K562 (cell line): Measurements from ENCODE around the gene ZNF195. TPM values are rescaled to one million over a fixed set of nuclear protein-coding genes. Genes with fewer than 3 reads are reported as not detected.

Experiments used
- ATF7 ChIP-seq: fragments of 450-650 bp; IDR thresholded peaks from 2 replicates; pipeline ENCODE4 v1.7.1; 2014; ENCODE audit warnings: mild to moderate bottlenecking, moderate library complexity
- ERF ChIP-seq: fragments of 450-650 bp; formaldehyde crosslinking; IDR thresholded peaks from 2 replicates; pipeline ENCODE4 v1.4.0; 2020; ENCODE audit warnings: mild to moderate bottlenecking, mixed read lengths
- KLF1 ChIP-seq: fragments of 450-650 bp; IDR thresholded peaks from 2 replicates; pipeline ENCODE4 v1.6.1; 2016; ENCODE audit warnings: missing genetic modification characterization, missing compliant biosample characterization
- RHOXF2B ChIP-seq: fragments of 250-450 bp; sonication (Bioruptor Pico); conservative IDR thresholded peaks from 2 replicates; pipeline ENCODE4 v1.5.1; 2021
- SOX6 ChIP-seq: fragments of 450-650 bp; IDR thresholded peaks from 2 replicates; pipeline ENCODE4 v1.6.1; 2014; ENCODE audit warnings: mild to moderate bottlenecking
- ZNF134 ChIP-seq: fragments of 250-450 bp; sonication (Bioruptor Pico); conservative IDR thresholded peaks from 2 replicates; pipeline ENCODE4 v1.4.0; 2020
- ZNF146 ChIP-seq: IDR thresholded peaks from one replicate; pipeline ENCODE4 v1.6.1; 2018; ENCODE audit warnings: missing compliant biosample characterization; ENCODE audit not compliant: unreplicated experiment
- ZNF561 ChIP-seq: fragments of 450-650 bp; formaldehyde crosslinking; conservative IDR thresholded peaks from 2 replicates; pipeline ENCODE4 v1.4.0; 2020; ENCODE audit warnings: mild to moderate bottlenecking, moderate library complexity
- polyA plus RNA-seq, 8 experiments: library from polyadenylated mRNA; depleted of rRNA in 4 of 8; stranded (reverse) in 5 of 8; unstranded in 3 of 8; fragments of >200 nt; fragmentation: Nextera tagmentation in 2 of 8; fragmentation: Illumina TruSeq in 1 of 8; extraction: Ambion mirVana in 2 of 8; extraction: Trizol in 1 of 8; gene quantifications; 2 replicates each; pipeline versions ENCODE4 v1.2.1 to v1.2.3, GENCODE V29; 2011 to 2014; ENCODE audit warnings: inconsistent platforms in 1 of 8, missing spikeins in 1 of 8
- total RNA-seq, 7 experiments: library from RNA; depleted of rRNA in 6 of 7; stranded (reverse); fragments of >200 nt in 6 of 7; fragmentation: Illumina TruSeq in 2 of 7; extraction: Trizol in 2 of 7; gene quantifications; 2 replicates each; pipeline versions ENCODE4 v1.2.1 to v1.2.3, GENCODE V29; 2011 to 2021; ENCODE audit warnings: low replicate concordance in 1 of 7
- TF ChIP-seq, protein P1 (sequence below): fragments of 450-650 bp; formaldehyde crosslinking; IDR thresholded peaks from 2 replicates; pipeline ENCODE4 v1.4.0; 2022; ENCODE audit warnings: mild to moderate bottlenecking, moderate library complexity
- TF ChIP-seq, protein P2 (sequence below): fragments of 200-600 bp; sonication (generic); IDR thresholded peaks from one replicate; pipeline ENCODE4 v1.6.1; 2012; ENCODE audit warnings: mild to moderate bottlenecking, low read depth, low read length, inconsistent platforms
- TF ChIP-seq, protein P3 (sequence below), 3 experiments: IDR thresholded peaks in 2 of 3; conservative IDR thresholded peaks in 1 of 3; 2 replicates each; pipeline ENCODE4 v1.5.1; 2011 to 2012; ENCODE audit warnings: low read length in 3 of 3, mild to moderate bottlenecking in 3 of 3, control low read depth in 2 of 3, improper control_type of control experiment in 1 of 3, inconsistent platforms in 1 of 3, low read depth in 1 of 3, mixed read lengths in 1 of 3, moderate library complexity in 1 of 3; ENCODE audit not compliant: insufficient read depth in 2 of 3
- TF ChIP-seq, protein P4 (sequence below): fragments of 250-450 bp; sonication (Bioruptor Pico); IDR thresholded peaks from 2 replicates; pipeline ENCODE4 v1.4.0; 2020; ENCODE audit warnings: borderline replicate concordance

The ZNF195 gene
- total and polyA plus RNA-seq, 9 of the 15 experiments (the other 6 are each of a cell fraction or from before 2014, with no cell fraction given) = 42.1 to 75.5 (median 60.4) TPM

DNA sequence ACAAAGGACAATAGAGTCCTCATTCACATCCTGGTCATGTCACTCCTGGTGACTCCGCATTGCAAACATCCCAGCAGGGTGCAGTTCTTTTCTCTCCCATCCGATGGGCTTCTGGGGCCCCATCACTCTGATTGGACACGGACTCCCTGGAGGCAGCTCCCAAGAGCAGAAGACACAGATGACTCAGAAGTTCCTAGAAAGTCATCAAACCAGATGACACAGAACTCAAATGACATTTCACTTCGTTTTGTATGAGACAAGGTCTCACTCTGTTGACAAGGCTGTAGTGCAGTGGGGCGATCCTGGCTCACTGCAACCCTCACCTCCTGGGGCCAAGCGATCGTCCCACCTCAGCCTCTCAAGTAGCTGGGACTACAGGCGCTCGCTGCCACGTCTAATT, 33.2 kb downstream of the ZNF195 start (continued):
- TF ChIP-seq, protein P1, sequence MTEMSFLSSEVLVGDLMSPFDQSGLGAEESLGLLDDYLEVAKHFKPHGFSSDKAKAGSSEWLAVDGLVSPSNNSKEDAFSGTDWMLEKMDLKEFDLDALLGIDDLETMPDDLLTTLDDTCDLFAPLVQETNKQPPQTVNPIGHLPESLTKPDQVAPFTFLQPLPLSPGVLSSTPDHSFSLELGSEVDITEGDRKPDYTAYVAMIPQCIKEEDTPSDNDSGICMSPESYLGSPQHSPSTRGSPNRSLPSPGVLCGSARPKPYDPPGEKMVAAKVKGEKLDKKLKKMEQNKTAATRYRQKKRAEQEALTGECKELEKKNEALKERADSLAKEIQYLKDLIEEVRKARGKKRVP = no peak
- TF ChIP-seq, protein P2, sequence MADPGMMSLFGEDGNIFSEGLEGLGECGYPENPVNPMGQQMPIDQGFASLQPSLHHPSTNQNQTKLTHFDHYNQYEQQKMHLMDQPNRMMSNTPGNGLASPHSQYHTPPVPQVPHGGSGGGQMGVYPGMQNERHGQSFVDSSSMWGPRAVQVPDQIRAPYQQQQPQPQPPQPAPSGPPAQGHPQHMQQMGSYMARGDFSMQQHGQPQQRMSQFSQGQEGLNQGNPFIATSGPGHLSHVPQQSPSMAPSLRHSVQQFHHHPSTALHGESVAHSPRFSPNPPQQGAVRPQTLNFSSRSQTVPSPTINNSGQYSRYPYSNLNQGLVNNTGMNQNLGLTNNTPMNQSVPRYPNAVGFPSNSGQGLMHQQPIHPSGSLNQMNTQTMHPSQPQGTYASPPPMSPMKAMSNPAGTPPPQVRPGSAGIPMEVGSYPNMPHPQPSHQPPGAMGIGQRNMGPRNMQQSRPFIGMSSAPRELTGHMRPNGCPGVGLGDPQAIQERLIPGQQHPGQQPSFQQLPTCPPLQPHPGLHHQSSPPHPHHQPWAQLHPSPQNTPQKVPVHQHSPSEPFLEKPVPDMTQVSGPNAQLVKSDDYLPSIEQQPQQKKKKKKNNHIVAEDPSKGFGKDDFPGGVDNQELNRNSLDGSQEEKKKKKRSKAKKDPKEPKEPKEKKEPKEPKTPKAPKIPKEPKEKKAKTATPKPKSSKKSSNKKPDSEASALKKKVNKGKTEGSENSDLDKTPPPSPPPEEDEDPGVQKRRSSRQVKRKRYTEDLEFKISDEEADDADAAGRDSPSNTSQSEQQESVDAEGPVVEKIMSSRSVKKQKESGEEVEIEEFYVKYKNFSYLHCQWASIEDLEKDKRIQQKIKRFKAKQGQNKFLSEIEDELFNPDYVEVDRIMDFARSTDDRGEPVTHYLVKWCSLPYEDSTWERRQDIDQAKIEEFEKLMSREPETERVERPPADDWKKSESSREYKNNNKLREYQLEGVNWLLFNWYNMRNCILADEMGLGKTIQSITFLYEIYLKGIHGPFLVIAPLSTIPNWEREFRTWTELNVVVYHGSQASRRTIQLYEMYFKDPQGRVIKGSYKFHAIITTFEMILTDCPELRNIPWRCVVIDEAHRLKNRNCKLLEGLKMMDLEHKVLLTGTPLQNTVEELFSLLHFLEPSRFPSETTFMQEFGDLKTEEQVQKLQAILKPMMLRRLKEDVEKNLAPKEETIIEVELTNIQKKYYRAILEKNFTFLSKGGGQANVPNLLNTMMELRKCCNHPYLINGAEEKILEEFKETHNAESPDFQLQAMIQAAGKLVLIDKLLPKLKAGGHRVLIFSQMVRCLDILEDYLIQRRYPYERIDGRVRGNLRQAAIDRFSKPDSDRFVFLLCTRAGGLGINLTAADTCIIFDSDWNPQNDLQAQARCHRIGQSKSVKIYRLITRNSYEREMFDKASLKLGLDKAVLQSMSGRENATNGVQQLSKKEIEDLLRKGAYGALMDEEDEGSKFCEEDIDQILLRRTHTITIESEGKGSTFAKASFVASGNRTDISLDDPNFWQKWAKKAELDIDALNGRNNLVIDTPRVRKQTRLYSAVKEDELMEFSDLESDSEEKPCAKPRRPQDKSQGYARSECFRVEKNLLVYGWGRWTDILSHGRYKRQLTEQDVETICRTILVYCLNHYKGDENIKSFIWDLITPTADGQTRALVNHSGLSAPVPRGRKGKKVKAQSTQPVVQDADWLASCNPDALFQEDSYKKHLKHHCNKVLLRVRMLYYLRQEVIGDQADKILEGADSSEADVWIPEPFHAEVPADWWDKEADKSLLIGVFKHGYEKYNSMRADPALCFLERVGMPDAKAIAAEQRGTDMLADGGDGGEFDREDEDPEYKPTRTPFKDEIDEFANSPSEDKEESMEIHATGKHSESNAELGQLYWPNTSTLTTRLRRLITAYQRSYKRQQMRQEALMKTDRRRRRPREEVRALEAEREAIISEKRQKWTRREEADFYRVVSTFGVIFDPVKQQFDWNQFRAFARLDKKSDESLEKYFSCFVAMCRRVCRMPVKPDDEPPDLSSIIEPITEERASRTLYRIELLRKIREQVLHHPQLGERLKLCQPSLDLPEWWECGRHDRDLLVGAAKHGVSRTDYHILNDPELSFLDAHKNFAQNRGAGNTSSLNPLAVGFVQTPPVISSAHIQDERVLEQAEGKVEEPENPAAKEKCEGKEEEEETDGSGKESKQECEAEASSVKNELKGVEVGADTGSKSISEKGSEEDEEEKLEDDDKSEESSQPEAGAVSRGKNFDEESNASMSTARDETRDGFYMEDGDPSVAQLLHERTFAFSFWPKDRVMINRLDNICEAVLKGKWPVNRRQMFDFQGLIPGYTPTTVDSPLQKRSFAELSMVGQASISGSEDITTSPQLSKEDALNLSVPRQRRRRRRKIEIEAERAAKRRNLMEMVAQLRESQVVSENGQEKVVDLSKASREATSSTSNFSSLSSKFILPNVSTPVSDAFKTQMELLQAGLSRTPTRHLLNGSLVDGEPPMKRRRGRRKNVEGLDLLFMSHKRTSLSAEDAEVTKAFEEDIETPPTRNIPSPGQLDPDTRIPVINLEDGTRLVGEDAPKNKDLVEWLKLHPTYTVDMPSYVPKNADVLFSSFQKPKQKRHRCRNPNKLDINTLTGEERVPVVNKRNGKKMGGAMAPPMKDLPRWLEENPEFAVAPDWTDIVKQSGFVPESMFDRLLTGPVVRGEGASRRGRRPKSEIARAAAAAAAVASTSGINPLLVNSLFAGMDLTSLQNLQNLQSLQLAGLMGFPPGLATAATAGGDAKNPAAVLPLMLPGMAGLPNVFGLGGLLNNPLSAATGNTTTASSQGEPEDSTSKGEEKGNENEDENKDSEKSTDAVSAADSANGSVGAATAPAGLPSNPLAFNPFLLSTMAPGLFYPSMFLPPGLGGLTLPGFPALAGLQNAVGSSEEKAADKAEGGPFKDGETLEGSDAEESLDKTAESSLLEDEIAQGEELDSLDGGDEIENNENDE = no peak
- TF ChIP-seq, protein P3, sequence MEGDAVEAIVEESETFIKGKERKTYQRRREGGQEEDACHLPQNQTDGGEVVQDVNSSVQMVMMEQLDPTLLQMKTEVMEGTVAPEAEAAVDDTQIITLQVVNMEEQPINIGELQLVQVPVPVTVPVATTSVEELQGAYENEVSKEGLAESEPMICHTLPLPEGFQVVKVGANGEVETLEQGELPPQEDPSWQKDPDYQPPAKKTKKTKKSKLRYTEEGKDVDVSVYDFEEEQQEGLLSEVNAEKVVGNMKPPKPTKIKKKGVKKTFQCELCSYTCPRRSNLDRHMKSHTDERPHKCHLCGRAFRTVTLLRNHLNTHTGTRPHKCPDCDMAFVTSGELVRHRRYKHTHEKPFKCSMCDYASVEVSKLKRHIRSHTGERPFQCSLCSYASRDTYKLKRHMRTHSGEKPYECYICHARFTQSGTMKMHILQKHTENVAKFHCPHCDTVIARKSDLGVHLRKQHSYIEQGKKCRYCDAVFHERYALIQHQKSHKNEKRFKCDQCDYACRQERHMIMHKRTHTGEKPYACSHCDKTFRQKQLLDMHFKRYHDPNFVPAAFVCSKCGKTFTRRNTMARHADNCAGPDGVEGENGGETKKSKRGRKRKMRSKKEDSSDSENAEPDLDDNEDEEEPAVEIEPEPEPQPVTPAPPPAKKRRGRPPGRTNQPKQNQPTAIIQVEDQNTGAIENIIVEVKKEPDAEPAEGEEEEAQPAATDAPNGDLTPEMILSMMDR (IDR thresholded peaks at IDR 0.05 in 2 of 3, conservative IDR thresholded peaks at IDR 0.05 in 1 of 3; ENCODE audit: insufficient read depth in 2 of 3, low read depth in 1 of 3, low read length in 3 of 3) = no peak
- TF ChIP-seq ZNF134 (CRISPR knock-in tag) (no peak), ZNF146 (CRISPR knock-in tag) (no peak), KLF1 (tag) (no peak), ZNF561 (CRISPR knock-in tag) (no peak), RHOXF2B (CRISPR knock-in tag) (no peak), ERF (CRISPR knock-in tag) (no peak), ATF7 (peak; percentile 69), SOX6 (peak; percentile 62)
- TF ChIP-seq, protein P4, sequence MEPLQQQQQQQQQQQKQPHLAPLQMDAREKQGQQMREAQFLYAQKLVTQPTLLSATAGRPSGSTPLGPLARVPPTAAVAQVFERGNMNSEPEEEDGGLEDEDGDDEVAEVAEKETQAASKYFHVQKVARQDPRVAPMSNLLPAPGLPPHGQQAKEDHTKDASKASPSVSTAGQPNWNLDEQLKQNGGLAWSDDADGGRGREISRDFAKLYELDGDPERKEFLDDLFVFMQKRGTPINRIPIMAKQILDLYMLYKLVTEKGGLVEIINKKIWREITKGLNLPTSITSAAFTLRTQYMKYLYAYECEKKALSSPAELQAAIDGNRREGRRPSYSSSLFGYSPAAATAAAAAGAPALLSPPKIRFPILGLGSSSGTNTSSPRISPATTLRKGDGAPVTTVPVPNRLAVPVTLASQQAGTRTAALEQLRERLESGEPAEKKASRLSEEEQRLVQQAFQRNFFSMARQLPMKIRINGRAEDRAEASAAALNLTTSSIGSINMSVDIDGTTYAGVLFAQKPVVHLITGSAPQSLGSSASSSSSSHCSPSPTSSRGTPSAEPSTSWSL (CRISPR knock-in tag) = no peak
